ENCODE results near the gene DXO.
"Not testable (repeated sequence)": the region's sequence is repeated elsewhere in the genome, so short reads cannot be mapped to it uniquely, and the experiment has no call there.

The DXO gene

DNA sequence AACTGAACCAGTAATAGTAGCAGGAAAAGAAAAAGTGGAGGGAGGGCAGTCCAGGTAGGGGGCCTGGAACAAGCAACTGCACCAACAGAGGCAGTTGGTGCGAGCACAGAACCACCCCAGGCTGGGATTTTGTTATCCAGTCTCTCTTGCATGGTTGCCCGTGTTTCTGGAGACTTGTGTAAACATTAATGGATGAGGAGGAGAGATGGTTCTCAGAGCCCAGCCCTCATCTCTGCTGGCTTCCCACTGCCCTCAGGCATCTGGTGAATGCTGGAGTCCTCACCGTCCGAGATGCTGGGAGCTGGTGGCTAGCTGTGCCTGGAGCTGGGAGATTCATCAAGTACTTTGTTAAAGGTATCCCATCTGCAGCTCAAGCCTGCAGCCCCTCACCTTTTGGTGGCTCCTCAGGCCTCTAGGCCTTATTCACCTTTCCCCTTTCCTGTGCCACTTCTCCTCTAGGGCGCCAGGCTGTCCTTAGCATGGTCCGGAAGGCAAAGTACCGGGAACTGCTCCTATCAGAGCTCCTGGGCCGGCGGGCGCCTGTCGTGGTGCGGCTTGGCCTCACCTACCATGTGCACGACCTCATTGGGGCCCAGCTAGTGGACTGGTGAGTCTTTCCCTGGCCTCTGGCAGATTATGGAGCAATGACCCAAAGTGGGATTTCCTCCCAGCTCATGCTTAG, 8.4 kb upstream of the DXO start:
- DNase-seq (ENCODE audit: low read depth, low spot score): not testable (repeated sequence)

DNA sequence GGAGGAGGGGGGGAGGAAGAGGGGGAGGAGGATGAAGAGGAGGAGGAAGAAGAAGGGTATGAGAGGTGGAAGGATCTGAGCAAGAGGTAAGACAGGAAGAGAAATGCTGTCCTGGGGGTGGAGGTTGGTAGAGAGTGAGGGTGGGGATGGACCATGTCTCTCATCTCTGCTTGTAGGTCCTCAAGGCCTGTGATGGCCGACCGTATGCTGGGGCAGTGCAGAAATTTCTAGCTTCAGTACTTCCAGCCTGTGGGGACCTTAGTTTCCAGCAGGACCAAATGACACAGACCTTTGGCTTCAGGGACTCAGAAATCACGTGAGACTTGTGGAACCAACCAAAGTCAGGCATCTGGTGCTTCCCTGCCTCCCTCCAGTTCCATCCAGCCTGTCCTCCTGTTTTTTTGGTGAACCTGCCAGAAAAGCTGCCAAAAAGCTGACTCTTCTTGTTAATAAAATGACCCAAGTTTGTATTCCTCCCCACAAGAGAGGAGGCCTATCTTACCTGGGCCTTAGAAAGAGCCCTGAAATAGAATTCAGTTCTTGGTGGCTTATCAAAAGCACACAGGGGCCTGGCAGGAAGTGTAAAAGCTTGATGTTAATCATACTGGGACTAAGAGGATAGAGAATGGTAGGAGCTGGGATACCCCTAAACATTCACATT, 7.4 kb upstream of the DXO start:
- no peak for DNase-seq (ENCODE audit: low read depth, low spot score)

DNA sequence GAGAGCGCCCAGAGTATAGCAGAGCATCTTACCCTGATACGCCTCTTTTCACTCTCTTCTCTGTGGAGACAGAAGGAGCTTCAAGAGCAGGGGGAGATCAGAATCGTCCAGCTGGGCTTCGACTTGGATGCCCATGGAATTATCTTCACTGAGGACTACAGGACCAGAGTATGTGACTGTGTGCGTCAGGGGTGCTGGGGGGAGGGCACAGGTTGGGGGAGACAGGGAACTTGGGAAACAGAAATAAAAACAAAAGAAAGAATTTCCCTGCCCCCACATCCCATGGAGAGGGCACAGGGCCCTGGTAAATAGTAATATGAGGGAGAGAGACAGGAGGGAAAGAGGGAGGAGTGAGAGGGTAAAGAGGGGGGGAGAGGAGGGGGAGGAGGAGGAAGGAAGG, 6.9 kb upstream of the DXO start:
- DNase-seq (ENCODE audit: low read depth, low spot score): no peak

DNA sequence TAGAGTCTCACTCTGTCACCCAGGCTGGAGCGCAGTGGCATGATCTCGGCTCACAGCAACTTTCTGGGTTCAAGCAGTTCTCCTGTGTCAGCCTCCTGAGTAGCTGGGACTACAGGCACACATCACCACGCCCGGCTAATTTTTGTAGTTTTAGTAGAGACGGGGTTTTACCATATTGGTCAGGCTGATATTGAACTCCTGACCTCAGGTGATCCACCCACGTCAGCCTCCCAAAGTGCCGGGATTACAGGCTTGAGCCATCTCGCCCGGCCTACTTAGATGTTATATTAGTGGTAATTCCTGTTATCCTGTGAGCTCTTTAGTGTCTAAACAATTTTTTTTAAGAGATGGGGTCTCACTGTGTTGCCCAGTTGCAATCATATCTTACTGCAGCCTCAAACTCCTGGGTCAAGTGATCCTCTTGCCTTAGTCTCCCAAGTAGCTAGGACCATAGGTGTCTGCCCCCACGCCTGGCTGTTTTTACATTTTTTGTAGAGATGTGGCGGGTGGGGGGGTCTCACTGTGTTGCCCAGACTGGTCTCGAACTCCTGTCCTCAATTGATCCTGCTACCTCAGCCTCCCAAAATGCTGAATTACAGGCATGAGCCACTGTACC, 6.0 kb upstream of the DXO start:
- no peak for DNase-seq (ENCODE audit: low read depth, low spot score)

DNA sequence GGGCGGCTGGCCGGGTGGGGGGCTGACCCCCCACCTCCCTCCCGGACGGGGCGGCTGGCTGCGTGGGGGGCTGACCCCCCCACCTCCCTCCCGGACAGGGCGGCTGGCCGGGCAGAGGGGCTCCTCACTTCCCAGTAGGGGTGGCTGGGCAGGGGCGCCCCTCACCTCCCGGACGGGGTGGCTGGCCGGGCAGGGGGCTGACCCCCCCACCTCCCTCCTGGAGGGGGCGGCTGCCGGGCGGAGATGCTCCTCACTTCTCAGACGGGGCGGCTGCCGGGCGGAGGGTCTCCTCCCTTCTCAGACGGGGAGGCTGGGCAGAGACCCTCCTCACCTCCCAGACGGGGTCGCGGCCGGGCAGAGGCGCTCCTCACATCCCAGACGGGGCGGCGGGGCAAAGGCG, 4.1 kb upstream of the DXO start:
- DNase-seq (ENCODE audit: low read depth, low spot score): not testable (repeated sequence)

DNA sequence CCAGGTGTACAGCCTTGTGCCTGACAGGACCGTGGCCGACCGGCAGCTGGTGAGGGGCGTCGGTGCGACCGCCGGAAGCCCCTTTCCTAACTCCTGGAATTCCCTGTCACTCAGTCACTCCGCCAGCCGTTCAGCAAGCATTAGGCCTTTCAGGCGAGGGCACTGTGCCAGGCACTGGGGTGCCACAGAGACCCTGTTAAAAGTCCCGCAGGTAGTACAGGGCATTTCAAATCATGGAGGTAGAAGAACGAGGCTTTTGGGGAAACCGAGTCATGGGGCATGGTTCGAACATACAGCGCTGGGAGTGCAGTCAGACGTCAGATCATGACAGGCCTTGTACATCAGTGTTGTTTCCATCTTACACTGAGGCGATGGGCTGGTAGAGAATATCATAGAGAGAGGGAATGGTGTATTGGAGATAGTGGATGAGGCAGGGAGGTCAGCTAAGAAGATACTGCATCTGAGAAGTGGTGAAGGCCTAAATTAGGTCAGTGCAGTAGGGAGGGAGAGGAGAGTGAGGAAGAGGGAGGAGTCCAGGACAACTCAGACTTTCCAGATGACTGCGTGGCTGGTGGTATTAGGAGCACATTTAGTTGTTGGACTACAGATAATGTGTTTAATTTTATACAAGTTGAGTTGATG, 892 bp upstream of the DXO start:
- DNase-seq (ENCODE audit: low read depth, low spot score): no peak

DNA sequence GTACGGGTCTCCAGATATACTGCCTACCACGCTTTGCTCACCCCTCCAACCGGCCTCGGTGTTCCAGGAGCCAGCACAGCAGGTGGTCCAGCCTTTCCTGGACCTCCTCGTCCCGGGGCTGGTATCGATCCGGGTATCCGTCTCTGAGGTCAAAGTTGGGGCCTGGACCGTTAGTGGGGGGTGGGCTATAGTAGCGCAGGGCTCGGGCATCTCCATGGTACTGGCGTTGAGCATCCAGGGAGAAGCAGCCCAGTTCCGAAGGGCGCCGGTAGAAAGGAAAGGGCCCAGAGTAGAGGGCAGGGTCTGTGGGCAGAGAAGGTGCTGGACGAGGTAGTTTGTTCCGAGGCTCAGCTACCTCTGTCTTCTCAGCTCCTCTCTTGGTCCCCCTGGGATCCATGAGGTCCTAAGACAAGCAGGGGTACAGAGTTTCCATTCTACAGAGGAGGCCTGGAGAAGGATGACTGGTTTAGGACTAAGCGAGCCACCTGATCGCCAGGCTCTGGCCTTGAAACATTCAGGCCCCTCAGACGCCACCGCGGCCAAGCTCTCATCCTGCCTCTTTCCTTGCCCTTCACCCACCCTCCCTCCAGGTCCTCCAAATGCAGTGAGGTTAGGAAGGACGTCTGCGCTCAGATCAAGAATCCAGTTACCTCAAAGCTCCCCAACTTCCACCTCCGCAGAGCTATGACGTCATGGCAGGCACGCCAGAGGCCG, 502 bp downstream of the DXO start:
- DNase-seq (ENCODE audit: low read depth, low spot score): no peak

DNA sequence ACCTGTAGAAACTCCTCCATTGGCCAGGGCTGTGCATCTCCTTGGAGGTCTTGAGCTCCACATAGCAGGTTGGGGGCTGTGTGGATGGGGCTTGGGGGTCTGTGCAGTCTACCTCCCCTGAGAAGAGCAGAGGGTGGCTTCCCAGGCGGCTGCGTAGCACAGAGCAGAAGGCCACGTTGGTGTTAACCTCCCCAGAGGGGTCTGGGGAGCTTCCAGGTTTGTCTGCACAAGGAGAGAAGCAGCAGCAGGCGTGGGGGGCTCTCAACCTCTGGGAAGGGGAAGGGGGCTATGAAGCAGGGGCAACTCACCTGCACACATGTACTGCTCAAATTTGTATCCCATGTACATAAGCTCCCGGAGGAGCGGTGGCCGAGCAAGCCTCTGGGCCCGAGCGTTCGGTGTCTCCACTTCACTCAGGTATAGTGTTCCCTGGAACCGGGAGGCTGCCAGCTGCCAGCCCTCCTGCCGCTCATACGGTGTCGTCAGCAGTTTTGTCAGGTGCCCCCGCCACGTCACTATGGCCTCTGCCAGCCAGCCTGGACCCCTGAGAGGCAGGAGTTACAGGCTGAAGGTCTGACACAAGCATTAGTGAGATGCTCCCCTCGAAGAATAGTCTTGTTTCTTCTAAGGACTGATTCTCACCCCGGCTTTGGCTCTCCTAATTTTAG, 1.2 kb downstream of the DXO start:
- no peak for DNase-seq (ENCODE audit: low read depth, low spot score)

DNA sequence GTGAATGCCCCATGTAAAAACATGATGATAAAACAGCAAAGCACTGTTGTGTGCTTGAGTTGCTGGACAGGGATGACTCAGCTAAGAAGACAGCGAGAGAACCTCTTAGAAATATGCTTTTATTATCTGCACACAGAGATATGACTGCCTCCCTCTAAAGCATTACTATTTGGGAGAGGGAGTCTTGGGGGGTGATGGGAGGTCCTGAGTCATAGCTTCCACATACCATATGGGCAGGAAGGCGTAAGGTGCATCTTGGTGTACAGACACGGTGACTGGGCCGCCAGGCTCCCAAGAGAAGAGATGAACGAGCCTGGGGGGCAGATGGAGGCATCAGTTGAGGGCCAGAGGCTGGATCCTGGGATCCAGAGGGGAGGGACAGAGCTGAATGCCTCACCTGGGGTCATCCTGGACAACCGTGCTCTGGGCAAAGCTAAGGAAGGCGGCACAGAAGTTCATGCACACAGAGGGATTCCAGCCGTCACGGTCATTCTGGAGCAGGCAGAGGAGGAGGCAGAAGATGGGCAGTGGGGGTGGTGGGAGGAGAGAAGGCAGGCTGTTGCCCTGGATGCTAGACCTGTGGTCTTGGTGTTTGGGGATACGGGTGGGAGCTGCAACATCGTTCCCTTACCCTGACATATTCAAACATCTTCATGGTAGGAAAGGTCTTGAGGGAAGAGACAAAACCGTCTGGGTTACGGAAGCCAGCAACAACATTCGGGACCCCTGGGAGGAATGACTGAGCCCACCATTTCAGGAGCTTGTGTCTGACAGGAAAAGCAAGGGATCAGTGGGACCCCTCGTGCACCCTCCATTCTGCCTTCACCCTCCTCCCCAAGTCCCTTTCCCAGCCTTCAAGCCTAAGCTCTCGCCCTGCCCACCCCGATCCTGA, 2.0 kb downstream of the DXO start:
- DNase-seq (ENCODE audit: low read depth, low spot score): no peak

DNA sequence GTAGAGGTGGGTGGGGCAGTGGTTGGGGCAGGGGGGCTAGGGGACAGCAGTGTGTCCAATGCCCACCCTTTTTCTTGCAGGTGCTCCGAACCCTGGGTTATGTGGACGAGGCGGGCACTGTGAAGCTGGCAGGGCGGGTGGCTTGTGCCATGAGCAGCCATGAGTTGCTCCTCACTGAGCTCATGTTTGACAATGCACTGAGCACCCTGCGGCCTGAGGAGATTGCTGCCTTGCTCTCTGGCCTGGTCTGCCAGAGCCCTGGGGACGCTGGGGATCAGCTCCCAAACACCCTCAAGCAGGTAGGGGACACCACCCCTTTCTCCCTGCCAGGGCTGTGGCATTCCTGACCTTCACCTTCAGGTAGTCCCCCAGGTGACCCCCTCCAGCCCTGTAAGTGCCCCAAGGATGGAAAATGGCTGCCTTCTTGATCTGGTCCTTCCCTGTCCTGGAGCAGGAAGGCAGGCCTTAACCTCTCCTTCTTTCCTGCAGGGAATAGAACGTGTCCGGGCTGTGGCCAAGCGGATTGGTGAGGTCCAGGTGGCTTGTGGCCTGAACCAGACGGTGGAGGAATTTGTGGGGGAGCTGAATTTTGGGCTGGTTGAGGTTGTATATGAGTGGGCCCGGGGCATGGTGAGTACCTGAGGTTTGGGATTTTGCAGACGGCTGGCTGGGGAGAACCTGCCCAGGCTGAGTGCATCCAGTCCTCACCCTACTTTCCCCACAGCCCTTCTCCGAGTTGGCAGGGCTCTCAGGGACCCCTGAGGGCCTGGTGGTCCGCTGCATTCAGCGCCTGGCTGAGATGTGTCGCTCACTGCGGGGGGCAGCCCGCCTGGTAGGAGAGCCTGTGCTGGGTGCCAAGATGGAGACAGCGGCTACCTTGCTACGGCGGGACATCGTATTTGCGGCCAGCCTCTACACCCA, 2.9 kb downstream of the DXO start:
- no peak for DNase-seq (ENCODE audit: low read depth, low spot score)

DNA sequence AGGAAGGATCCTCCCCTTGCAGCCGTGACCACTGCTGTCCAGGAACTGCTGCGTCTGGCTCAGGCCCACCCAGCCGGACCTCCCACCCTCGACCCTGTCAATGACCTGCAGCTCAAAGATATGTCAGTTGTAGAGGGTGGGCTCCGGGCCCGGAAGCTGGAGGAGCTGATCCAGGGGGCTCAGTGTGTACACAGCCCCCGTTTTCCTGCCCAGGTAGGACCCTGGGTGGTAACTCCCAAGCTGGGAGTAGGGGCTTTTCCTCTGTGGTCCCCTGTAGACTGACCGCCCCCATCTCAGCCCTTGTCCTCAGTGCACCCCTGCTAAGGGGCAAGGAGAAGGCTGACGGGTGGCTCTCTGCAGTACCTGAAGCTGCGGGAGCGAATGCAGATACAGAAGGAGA, 3.6 kb downstream of the DXO start:
- no peak for DNase-seq (ENCODE audit: low read depth, low spot score)

DNA sequence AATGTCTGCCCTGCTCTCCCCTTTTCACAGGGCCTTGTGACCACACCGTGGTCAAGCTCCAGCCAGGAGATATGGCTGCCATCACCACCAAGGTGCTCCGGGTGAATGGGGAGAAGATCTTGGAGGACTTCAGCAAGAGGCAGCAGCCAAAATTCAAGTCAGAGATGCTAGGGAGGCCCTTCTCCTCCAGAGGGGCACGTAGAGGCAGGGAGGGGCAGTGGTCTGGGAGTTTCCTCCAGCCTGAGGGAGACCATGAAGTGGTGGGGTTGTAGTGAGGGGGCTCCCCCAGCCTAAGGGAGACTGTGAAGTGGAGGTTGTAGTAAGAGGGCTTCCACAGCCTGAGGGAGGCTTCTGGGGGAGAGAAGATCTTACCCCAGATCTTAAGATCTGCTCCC, 4.0 kb downstream of the DXO start:
- no peak for DNase-seq (ENCODE audit: low read depth, low spot score)

DNA sequence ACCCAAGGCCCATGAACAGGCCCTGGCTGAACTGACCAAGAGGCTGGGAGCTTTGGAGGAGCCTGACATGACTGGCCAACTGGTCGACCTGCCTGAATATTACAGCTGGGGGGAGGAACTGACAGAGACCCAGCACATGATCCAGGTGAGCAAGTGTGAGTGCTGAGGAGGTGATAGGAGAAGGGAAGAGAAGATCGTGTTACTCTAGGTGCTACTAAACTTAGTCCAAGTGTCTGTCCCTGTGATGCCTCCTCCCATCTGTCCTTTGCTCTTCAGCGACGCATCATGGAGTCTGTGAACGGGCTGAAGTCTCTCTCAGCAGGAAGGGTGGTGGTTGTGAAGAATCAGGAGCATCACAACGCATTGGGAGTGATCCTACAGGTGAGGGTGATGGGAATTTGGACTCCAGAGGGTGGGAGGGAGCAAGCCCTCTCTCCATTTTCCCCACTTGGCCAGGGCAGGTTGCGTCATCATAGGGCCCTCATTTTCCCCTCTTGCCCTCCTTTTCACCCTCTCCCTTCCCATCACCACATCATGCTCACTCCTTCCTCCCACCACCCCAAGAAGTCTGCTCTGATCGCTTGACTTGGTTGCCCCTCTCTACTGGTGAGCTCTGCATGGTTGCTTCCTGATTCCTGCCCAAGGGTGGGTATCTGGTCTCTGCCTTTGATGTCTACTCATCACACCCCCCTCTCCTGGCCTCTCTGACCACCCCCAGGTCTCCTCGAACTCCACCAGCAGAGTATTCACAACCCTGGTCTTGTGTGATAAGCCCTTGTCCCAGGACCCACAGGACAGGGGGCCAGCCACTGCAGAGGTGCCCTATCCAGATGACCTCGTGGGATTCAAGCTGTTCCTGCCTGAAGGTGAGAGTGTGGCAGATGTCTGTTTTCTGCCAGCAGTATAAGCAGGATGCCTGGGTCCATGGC, 4.7 kb downstream of the DXO start:
- DNase-seq (ENCODE audit: low read depth, low spot score): no peak

DNA sequence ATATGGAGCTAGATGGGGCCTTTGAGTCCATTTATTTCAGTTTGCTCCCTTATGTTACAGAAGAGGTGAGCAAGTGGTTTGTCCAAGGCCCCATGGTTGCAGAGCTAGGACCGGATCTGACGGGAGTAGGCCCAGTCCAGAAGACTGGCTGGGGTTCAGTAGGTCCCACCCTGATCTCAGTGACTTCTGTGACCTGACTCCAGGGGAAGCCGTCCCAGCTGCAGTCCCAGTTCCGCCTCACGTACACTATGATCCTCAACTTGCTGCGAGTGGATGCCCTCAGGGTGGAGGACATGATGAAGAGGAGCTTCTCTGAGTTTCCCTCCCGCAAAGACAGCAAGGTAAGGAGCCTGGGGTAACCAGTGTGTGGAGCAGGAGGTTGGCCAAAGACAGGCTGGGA, 5.4 kb downstream of the DXO start:
- no peak for DNase-seq (ENCODE audit: low read depth, low spot score)

DNA sequence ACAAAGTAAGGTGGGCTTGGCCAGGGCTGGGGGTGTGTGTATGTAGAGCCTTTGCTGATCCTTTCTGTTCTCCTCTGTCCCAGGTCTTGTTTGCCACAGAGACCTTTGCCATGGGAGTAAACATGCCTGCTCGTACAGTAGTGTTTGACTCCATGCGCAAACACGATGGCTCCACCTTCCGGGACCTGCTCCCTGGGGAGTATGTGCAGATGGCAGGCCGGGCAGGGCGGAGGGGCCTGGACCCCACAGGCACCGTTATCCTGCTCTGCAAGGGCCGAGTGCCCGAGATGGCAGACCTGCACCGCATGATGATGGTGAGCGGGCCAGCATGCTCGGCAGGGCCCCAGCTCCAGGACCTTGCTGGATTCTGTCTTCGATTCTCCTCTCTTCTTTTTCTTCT, 6.2 kb downstream of the DXO start:
- no peak for DNase-seq (ENCODE audit: low read depth, low spot score)

DNA sequence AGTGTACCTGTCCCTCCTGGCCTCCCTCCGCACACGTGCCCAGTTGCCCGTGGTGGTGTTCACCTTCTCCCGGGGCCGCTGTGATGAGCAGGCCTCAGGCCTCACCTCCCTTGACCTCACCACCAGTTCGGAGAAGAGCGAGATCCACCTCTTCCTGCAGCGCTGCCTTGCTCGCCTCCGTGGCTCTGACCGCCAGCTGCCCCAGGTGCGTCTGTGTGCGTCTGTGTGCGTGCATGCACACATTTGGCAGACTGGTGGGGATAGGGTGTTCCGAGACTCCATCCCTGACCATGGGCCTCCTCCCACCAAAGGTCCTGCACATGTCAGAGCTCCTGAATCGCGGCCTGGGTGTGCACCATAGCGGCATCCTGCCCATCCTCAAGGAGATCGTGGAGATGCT, 8.0 kb downstream of the DXO start:
- DNase-seq (ENCODE audit: low read depth, low spot score): no peak

DNA sequence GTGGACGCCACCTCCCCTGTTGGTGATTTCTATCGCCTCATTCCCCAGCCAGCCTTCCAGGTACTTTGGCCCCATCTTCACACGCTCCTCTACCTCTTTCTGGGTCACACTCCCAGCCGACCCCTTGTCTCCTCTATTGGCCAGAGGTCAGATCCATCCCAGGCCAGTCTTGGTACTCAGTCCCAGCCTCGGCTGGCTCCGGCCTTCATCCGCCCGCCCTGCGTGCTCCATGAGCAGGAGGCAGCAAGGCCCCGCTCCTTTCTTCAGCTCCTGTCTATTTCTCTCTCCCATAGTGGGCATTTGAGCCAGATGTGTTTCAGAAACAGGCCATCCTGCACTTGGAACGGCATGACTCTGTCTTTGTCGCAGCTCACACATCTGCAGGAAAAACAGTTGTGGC, 10.3 kb downstream of the DXO start:
- no peak for DNase-seq (ENCODE audit: low read depth, low spot score)
